Lower leg skin (tissue), 3 donors: ENCODE measurements around the gene HEMK1.
A peak's percentile ranks its signal among the peaks of the same experiment; 100 is the strongest.

Source experiments
- POLR2A ChIP-seq, 2 donors: fragments of 450-650 bp; IDR thresholded peaks; one replicate each; pipeline ENCODE4 v1.6.1; 2016 to 2017; ENCODE audit warnings: antibody characterized with exemption in 2 of 2, mild to moderate bottlenecking in 1 of 2, moderate library complexity in 1 of 2
- TF ChIP-seq, protein P1 (sequence below), 3 donors: fragments of 450-650 bp; IDR thresholded peaks; one replicate each; pipeline ENCODE4 v1.5.1; 2016; ENCODE audit warnings: antibody characterized with exemption in 3 of 3, mild to moderate bottlenecking in 3 of 3, moderate library complexity in 2 of 3

DNA sequence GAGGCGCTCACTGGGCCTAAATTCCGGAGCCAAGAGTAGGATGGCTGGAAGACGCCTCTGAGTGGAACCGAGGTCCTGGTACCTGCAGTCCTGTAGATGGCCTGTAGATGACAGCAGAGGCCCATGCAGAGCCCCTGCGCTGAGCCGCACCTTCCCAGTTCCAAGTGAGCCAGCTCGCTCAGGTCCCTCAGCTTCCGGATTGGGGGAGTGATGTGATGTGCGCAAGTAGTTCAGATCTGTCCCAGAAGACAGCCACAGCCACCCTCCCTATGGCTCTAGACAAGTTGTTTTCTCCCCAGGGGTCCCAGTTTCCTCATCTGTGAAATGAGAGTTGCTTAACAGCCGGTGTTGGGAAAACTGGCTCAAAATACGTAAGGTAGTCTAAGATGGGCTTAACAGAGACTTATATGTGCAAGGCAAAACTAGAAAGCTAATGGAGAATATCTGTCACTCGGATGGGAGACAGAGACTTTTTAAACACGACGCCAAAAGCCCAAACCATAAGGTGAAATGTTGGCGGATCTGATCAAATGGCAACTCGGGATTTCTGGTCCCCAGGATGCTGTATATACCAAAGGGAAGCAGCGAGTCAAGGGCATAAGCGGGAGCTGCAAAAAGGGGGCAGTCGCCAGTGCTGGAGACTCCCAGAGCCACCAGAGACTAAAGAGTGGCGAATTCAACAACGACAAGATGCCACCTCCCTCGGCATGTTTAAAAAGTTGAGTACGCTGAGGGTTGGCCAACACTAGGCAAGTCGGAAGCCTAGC is 46.9 kb downstream of the HEMK1 start:
- TF ChIP-seq, protein P1, sequence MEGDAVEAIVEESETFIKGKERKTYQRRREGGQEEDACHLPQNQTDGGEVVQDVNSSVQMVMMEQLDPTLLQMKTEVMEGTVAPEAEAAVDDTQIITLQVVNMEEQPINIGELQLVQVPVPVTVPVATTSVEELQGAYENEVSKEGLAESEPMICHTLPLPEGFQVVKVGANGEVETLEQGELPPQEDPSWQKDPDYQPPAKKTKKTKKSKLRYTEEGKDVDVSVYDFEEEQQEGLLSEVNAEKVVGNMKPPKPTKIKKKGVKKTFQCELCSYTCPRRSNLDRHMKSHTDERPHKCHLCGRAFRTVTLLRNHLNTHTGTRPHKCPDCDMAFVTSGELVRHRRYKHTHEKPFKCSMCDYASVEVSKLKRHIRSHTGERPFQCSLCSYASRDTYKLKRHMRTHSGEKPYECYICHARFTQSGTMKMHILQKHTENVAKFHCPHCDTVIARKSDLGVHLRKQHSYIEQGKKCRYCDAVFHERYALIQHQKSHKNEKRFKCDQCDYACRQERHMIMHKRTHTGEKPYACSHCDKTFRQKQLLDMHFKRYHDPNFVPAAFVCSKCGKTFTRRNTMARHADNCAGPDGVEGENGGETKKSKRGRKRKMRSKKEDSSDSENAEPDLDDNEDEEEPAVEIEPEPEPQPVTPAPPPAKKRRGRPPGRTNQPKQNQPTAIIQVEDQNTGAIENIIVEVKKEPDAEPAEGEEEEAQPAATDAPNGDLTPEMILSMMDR (IDR thresholded peaks at IDR 0.05): peak in 1 of 3 donors; percentile 99
- no peak for TF ChIP-seq POLR2A (IDR thresholded peaks at IDR 0.05)
